Peyer's patch (tissue), 4 donors: ENCODE data around the gene CTAGE1.

Experiments
- CTCF ChIP-seq, 6 experiments: fragments of 450-650 bp in 4 of 6; fragments of 200-600 bp in 2 of 6; sonication (generic) in 1 of 6; IDR thresholded peaks; one replicate each; pipeline ENCODE4 v1.5.1; 2017 to 2019; ENCODE audit warnings: antibody characterized with exemption in 6 of 6, mild to moderate bottlenecking in 3 of 6, moderate library complexity in 1 of 6
- POLR2A ChIP-seq, 2 donors: fragments of 450-650 bp; IDR thresholded peaks; one replicate each; pipeline ENCODE4 v1.5.1; 2017; ENCODE audit warnings: antibody characterized with exemption in 2 of 2, mild to moderate bottlenecking in 2 of 2, moderate library complexity in 2 of 2

- no peak for TF ChIP-seq POLR2A (IDR thresholded peaks at IDR 0.05)
- TF ChIP-seq CTCF (IDR thresholded peaks at IDR 0.05), result no peak
These were observed 39.8 kb upstream of the CTAGE1 start for GRCh38 chr18:22457524-22457923.
